22Rv1 (cell line): ENCODE measurements around the gene KRT16.
"Not testable (repeated sequence)": the region's sequence is repeated elsewhere in the genome, so short reads cannot be mapped to it uniquely, and the experiment has no call there.

Experiments used
- H3K27ac ChIP-seq: fragments of 450-650 bp; 2 replicates; pipeline ENCODE4 v1.5.1; 2017
- ZFX ChIP-seq: fragments of 450-650 bp; IDR thresholded peaks from 2 replicates; pipeline ENCODE4 v1.6.1; 2017; ENCODE audit warnings: antibody characterized with exemption, borderline replicate concordance
- TF ChIP-seq, protein P1 (sequence below): fragments of 450-650 bp; IDR thresholded peaks from 2 replicates; pipeline ENCODE4 v1.5.1; 2017; ENCODE audit warnings: mild to moderate bottlenecking

The KRT16 gene

DNA sequence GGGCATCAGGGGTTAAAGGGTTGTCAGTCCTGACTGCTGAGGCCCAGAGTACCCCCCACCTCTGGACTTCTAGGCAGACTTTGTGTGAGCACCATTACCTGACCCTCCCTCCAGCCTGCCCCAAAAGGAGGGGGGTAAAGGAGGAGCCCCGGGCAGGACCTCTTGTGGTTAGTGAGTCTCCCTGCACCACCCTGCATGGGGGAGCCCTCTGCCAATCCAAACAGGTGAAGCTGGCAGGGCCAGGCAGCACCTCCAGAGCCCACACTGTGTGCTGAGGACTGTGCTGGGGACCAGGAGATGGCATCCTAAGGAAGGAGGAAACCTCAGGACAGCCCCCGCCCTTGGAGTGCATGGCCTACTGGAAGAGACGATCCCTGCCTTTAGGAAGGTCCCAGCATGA is 23.3 kb downstream of the KRT16 start:
- H3K27ac ChIP-seq: no peak overlapping the region
- TF ChIP-seq, protein P1, sequence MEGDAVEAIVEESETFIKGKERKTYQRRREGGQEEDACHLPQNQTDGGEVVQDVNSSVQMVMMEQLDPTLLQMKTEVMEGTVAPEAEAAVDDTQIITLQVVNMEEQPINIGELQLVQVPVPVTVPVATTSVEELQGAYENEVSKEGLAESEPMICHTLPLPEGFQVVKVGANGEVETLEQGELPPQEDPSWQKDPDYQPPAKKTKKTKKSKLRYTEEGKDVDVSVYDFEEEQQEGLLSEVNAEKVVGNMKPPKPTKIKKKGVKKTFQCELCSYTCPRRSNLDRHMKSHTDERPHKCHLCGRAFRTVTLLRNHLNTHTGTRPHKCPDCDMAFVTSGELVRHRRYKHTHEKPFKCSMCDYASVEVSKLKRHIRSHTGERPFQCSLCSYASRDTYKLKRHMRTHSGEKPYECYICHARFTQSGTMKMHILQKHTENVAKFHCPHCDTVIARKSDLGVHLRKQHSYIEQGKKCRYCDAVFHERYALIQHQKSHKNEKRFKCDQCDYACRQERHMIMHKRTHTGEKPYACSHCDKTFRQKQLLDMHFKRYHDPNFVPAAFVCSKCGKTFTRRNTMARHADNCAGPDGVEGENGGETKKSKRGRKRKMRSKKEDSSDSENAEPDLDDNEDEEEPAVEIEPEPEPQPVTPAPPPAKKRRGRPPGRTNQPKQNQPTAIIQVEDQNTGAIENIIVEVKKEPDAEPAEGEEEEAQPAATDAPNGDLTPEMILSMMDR: no peak
- no peak for TF ChIP-seq ZFX

DNA sequence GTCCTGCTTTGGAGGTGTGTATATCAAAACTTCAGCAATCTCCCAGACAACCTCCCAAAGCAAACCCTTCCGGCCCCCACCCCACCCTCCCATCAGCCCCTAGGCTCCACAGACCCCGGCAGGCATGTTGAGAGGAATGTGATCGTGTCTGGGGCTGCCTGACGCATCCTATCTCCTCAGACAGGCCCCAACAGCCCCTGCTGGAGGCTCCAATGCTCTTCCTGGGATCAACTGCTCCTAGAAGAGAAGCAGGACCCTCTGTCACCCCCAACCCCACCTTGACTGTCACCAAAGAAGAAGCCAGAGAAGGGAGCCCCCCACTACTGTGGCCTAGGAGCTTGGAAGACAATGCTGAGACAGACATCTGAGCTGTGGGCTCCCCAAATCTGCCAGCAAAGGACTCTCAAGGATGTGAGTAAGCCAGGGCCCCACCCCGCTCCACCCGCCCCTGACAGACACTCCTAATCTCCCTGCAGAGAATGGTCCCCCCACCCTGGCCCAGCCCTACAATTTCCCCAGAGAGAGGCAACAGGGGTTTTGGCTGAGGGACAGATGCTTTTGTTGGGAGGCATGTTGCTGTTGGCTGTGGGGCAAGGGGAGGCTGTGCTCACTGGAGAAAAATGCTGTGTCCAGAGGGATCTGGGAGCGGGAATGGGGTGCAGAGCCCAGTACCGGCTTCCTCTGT is 24.3 kb downstream of the KRT16 start:
- TF ChIP-seq, protein P1: no peak
- TF ChIP-seq ZFX: no peak
- no peak overlapping the region for H3K27ac ChIP-seq

DNA sequence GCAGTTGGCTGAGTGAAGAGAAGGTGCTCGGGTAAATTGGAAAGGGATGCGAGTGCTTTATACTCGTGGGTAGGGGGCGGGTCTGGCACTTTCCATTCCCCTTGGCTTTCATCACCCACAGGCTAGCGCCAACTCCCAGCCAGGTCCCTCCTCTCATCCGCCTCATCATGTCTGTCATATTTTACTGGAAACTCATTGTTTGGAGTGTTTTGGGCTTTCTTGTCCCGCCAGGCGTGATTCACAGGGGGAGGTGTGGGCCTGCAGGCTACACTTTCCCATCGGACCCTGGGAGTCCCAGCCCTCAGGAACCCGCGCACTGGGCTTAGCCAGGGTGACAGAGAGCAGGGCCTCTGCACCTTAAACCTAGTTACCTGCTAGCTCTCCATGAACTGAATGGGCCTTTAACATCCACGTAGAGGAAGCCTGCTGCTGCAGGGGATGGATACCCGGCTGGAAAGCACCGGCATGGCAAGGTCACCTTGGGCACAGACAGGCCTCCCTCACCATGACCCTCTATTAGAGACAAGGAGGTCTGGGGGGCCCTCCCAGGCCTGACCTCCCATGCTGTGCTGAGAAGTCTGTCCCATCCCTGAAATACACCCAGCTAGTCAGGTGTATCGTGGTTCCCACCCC is 25.6 kb downstream of the KRT16 start, which contains the start of gene KRT14:
Gene KRT14, minus strand, starts transcription at position 33 of the 633 bp plus-strand sequence. CDS start 61 bp downstream, outside the sequence.
- TF ChIP-seq, protein P1: no peak
- no peak for TF ChIP-seq ZFX
- no peak within 1 kb of the TSS for H3K27ac ChIP-seq

DNA sequence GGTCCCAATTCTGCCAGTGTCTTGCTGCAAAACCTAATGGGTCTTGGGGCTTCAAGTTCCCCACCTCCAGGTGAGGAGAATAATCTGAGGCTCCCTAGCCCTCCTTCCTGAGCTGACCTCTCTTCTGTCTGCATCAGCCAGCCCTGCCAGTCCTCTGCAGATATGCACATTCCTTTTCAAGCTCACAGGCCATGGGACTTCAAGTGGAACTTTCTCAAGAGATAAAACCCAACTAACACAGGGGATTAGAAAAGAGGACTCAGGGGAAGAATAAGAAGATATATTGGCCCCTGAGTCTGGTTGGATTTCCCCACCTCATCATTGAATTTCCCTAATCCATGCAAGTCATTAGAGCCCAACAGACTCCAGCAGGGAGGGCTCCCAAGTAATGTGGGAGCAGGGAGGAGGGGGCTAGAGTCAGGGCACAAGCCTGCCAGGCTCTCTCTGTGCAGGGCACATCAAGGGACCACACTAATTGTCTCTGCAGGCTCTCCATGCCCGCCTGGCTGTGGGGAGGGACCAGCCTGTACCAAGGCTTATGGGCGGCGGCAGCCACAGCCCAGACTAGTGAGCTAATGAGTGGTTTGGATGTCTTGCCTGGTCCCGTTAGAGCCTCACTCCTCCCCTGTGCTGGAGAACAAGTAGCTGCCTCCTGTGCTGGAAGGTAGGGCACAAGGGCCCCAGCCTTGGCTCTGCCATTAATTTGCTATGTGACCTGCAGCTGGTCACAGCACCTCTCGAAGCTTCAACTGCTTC is 27.1 kb downstream of the KRT16 start:
- TF ChIP-seq ZFX: no peak
- TF ChIP-seq, protein P1: no peak
- H3K27ac ChIP-seq: no peak overlapping the region

DNA sequence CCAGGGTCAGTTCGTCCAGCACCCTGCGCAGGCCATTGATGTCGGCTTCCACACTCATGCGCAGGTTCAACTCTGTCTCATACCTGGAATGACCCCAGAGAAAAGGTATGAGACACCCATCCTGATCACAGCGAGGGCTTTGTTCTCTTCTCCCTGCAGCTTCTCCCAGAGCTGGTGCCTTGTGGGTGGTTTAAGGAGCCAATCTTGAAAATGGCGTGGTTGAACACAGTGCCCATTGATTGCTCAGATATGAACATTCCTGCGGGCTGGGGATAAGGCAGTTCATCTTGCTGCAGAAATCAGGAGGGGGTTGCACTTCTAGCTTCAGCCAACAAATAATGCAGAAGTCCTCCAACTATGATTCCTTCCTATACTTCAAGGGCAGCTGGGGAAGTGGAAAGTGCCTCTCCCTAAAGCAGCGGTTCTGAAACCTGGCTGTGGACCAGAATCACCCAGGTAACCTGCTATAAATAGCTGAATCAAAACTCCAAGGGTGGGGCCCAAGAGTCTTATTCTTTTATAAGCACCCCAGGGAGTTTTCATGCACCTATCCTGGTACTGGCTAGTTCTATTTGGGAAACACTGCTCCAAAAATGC is 28.1 kb downstream of the KRT16 start:
- H3K27ac ChIP-seq: not testable (repeated sequence)

DNA sequence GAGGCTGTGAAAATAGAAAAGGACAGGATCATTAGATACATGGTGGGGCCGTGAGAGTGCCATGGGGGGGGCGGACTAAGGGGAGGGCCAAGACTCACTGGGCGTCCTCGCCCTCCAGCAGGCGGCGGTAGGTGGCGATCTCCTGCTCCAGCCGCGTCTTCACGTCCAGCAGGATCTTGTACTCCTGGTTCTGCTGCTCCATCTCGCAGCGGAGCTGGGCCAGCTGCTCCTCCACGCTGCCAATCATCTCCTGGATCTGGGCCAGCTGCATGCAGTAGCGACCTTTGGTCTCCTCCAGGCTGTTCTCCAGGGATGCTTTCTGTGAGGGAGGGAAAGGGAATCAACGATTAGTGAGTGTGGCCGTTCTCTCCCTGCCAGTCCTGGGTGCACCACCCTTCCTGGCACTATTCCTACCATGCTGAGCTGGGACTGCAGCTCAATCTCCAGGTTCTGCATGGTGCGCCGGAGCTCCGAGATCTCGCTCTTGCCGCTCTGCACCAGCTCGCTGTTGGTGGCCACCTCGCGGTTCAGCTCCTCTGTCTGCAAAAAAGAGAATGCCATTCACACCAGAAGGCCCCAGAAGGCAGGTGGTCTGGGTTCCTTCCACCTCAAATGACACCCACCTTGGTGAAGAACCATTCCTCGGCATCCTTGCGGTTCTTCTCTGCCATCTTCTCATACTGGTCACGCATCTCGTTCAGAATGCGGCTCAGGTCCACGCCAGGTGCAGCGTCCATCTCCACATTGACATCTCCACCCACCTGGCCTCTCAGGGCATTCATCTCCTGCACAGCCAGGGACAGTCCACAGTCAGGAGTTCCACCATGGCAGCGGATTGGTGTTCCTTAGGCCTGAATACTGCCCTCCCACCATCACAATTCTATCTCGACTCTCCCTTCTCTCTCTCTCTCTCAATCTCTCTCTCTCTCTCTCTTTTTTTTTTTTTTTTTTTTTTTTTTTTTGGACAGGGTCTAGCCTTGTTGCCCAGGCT is 29.1 kb downstream of the KRT16 start:
- H3K27ac ChIP-seq: no peak overlapping the region
- no peak for TF ChIP-seq ZFX
- TF ChIP-seq, protein P1: peak; percentile 67

DNA sequence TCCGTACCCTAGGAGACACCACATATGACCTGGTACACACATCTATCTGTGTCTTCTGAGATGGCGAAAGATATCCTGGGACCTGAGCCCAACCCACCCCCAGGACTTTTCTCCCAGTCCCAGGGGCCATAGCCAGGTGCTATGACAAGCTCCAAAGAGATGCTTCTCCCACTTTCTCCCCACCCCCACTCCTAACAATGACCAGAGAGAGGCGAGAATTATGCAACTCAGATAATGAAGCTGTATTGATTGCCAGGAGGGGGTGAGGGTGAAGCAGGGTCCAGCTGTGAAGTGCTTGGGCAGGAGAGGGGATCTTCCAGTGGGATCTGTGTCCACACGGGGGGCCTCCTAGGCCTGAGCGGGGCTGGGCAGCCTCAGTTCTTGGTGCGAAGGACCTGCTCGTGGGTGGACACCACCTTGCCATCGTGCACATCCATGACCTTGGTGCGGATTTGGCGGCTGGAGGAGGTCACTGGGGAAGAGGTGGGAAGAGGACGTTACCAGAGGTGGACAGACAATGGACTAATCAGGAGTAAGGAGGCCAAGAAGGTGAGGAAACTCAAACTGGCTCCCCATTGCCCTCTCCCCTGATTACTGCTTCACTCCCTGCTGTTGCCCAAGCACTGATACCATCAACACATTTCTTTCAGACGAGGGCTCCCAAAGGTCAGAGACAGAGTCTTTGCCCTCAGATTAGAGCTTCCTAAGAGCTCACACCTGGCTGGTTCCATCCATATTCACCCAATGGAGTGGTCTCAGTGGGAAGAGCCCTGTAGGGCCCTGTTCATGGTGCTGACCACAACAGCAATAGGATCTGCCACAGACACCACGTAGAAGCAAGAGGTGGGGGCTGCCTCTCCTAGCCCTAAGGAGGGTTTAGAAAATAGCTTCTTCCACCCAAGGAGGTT is 30.3 kb downstream of the KRT16 start:
- H3K27ac ChIP-seq: not testable (repeated sequence)
